Upper lobe of left lung (tissue), 6 donors: Measurements from ENCODE around the gene DENND5A. TPM values are rescaled to one million over a fixed set of nuclear protein-coding genes. Genes with fewer than 3 reads are reported as not detected.

Experiments used
- ATAC-seq, 2 donors: fragments of 200-7000 bp; cut with Tn5 transposase; one replicate each; pipeline ENCODE4 v1.9.1; 2022; ENCODE audit warnings: mild to moderate bottlenecking in 2 of 2, moderate library complexity in 2 of 2; ENCODE audit not compliant: low FRiP score in 2 of 2
- DNase-seq, 2 donors: peaks; one replicate each; pipeline ENCODE4 v3.0.0-alpha.2; 2019 to 2020
- H3K27ac ChIP-seq, 4 donors: fragments of 200-600 bp; sonication (generic); one replicate each; pipeline ENCODE4 v1.5.1; 2016 to 2019
- H3K27me3 ChIP-seq, 4 donors: fragments of 200-600 bp; sonication (generic); one replicate each; pipeline ENCODE4 v1.5.1; 2017 to 2019
- H3K36me3 ChIP-seq, 4 donors: fragments of 200-600 bp; sonication (generic); one replicate each; pipeline ENCODE4 v1.5.1; 2016 to 2019
- H3K4me1 ChIP-seq, 4 donors: fragments of 200-600 bp; sonication (generic); one replicate each; pipeline ENCODE4 v1.5.1; 2018 to 2019
- H3K4me3 ChIP-seq, 4 donors: fragments of 200-600 bp; sonication (generic); one replicate each; pipeline ENCODE4 v1.5.1; 2017 to 2019; ENCODE audit warnings: mild to moderate bottlenecking in 2 of 4, moderate library complexity in 1 of 4
- H3K9me3 ChIP-seq, 4 donors: fragments of 200-600 bp; sonication (generic); one replicate each; pipeline ENCODE4 v1.5.1; 2018 to 2019
- CTCF ChIP-seq, 6 experiments: fragments of 450-650 bp in 4 of 6; fragments of 200-600 bp in 2 of 6; sonication (generic) in 2 of 6; IDR thresholded peaks; one replicate each; pipeline ENCODE4 v1.5.1; 2016 to 2019; ENCODE audit warnings: antibody characterized with exemption in 6 of 6
- EP300 ChIP-seq, 4 donors: sonication (generic); formaldehyde crosslinking; IDR thresholded peaks; one replicate each; pipeline ENCODE4 v1.5.1; 2017; ENCODE audit warnings: antibody characterized with exemption in 4 of 4, control low read depth in 2 of 4
- POLR2A ChIP-seq, 4 donors: fragments of 450-650 bp; IDR thresholded peaks; one replicate each; pipeline ENCODE4 v1.5.1; 2016 to 2017; ENCODE audit warnings: antibody characterized with exemption in 4 of 4, mild to moderate bottlenecking in 2 of 4
- POLR2AphosphoS5 ChIP-seq, 2 donors: sonication (generic); formaldehyde crosslinking; IDR thresholded peaks; one replicate each; pipeline ENCODE4 v1.5.1; 2017; ENCODE audit warnings: antibody characterized with exemption in 2 of 2
- WGBS, 2 donors: methylation state at CpG; one replicate each; pipeline ENCODE4 v1.1.5; 2017 to 2018; 5-methylcytosine and 5-hydroxymethylcytosine counted together
- total RNA-seq, 6 donors: library from RNA; depleted of rRNA in 4 of 6; stranded (reverse); fragments of >200 nt in 4 of 6; gene quantifications; one replicate each; pipeline versions ENCODE4 v1.1.0 to v1.2.1, GENCODE V29; 2016 to 2021
- donor health status: DM: no; HTN: no; CAD: no; lungs with moderate emphysema.
- donor health status: DM: no; HTN: yes; CAD: no; lungs with severe emphysema.

Gene DENND5A
- total RNA-seq, 6 donors from 2014 or later = 84.4 to 159 (median 98.8) TPM

- TF ChIP-seq CTCF (IDR thresholded peaks at IDR 0.05) (no peak), POLR2A (IDR thresholded peaks at IDR 0.05) (no peak), POLR2AphosphoS5 (IDR thresholded peaks at IDR 0.05) (no peak), EP300 (IDR thresholded peaks at IDR 0.05) (no peak)
- Histone ChIP-seq H3K36me3 (peaks cover 24 to 96% (median 64%) of the 10 kb centered on the region in 4 donors), H3K27ac (no peak overlapping the region), H3K9me3 (no peaks in the 10 kb centered on the region), H3K4me1 (no peaks in the 10 kb centered on the region), H3K27me3 (no peaks in the 10 kb centered on the region), H3K4me3 (no peak overlapping the region)
- ATAC-seq (no peak), DNase-seq (no peak)
- WGBS, 2 donors = 91 to 98% methylated on average over 2 of the region's 2 CpGs
These were observed 117.1 kb downstream of the DENND5A start for GRCh38 chr11:9148035-9148434.

- ATAC-seq = no peak
- no peak overlapping the region for H3K4me3 ChIP-seq
- DNase-seq = no peak
- WGBS, 2 donors = 93 to 97% methylated on average over 2 of the region's 2 CpGs
- H3K4me1 ChIP-seq = no peaks in the 10 kb centered on the region
- TF ChIP-seq CTCF (IDR thresholded peaks at IDR 0.05) (no peak), POLR2AphosphoS5 (IDR thresholded peaks at IDR 0.05) (no peak), POLR2A (IDR thresholded peaks at IDR 0.05) (no peak), EP300 (IDR thresholded peaks at IDR 0.05) (no peak)
- no peak overlapping the region for H3K27ac ChIP-seq
- peaks cover 27 to 100% (median 73%) of the 10 kb centered on the region in 4 donors for H3K36me3 ChIP-seq
- no peaks in the 10 kb centered on the region for H3K9me3 ChIP-seq
- no peaks in the 10 kb centered on the region for H3K27me3 ChIP-seq
These were observed 118.7 kb downstream of the DENND5A start for GRCh38 chr11:9146477-9146876.

- DNase-seq = no peak
- Histone ChIP-seq H3K27ac (no peak overlapping the region), H3K27me3 (no peaks in the 10 kb centered on the region), H3K4me1 (peaks cover 0 to 2% (median 0%) of the 10 kb centered on the region in 4 donors), H3K36me3 (peaks cover 27 to 100% (median 75%) of the 10 kb centered on the region in 4 donors), H3K4me3 (no peak overlapping the region), H3K9me3 (no peaks in the 10 kb centered on the region)
- ATAC-seq = no peak
- TF ChIP-seq EP300 (IDR thresholded peaks at IDR 0.05) = no peak
- TF ChIP-seq CTCF (IDR thresholded peaks at IDR 0.05) = no peak
- TF ChIP-seq POLR2AphosphoS5 (IDR thresholded peaks at IDR 0.05) = no peak
- TF ChIP-seq POLR2A (IDR thresholded peaks at IDR 0.05) = no peak
- WGBS, 2 donors = 85% methylated on average over 2 of the region's 2 CpGs; no CpG with 5 or more reads in 1 of the 2 donors
These were observed 119.9 kb downstream of the DENND5A start for GRCh38 chr11:9145283-9145682.

GRCh38 chr11:9144828-9145227 is 120.3 kb downstream of the DENND5A start:
- DNase-seq = no peak
- no peak for ATAC-seq
- Histone ChIP-seq H3K4me1 (peaks cover 0 to 6% (median 3%) of the 10 kb centered on the region in 4 donors), H3K36me3 (peaks cover 27 to 100% (median 74%) of the 10 kb centered on the region in 4 donors), H3K4me3 (no peak overlapping the region), H3K9me3 (no peaks in the 10 kb centered on the region), H3K27ac (no peak overlapping the region), H3K27me3 (no peaks in the 10 kb centered on the region)
- TF ChIP-seq POLR2A (IDR thresholded peaks at IDR 0.05) (no peak), EP300 (IDR thresholded peaks at IDR 0.05) (no peak), POLR2AphosphoS5 (IDR thresholded peaks at IDR 0.05) (no peak), CTCF (IDR thresholded peaks at IDR 0.05) (no peak)
- 89 to 93% methylated on average over 2 of the region's 2 CpGs for WGBS, 2 donors

GRCh38 chr11:9143721-9144120 is 121.4 kb downstream of the DENND5A start:
- TF ChIP-seq CTCF (IDR thresholded peaks at IDR 0.05) (no peak), POLR2A (IDR thresholded peaks at IDR 0.05) (no peak), EP300 (IDR thresholded peaks at IDR 0.05) (no peak), POLR2AphosphoS5 (IDR thresholded peaks at IDR 0.05) (no peak)
- DNase-seq (no peak), ATAC-seq (no peak)
- no peaks in the 10 kb centered on the region for H3K9me3 ChIP-seq
- H3K36me3 ChIP-seq = peaks cover 27 to 98% (median 69%) of the 10 kb centered on the region in 4 donors
- H3K4me3 ChIP-seq = no peak overlapping the region
- 100% methylated on average over 1 of the region's 1 CpG for WGBS, 2 donors
- H3K27ac ChIP-seq = no peak overlapping the region
- peaks cover 7 to 17% (median 12%) of the 10 kb centered on the region in 4 donors for H3K4me1 ChIP-seq
- no peaks in the 10 kb centered on the region for H3K27me3 ChIP-seq
